ENCODE measurements around the gene LRTM1. TPM values are rescaled to one million over a fixed set of nuclear protein-coding genes. Genes with fewer than 3 reads are reported as not detected.

Gene LRTM1
- total and polyA plus RNA-seq, 11 donors = not detected

DNA sequence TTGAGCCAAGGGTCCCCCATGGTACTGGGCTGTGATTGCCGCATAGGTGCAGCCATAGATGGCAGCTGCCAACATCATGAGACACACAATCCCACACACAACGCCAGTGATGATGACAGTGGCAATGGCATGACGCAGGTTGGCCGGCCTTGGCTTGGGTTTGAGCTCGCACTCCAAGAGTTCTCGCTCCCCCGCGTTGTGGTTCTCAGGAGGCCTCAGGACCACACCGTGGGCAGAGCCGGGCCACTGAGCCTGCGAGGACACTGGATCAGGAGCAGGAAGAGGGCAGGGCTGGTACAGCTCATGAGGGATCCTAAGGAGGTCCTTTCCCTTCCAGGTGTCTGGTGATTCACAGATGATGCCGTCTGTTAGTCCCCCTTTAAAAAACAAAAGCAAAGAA, 9.3 kb downstream of the LRTM1 start:
- ATAC-seq (no peak), DNase-seq (no peak)
- no peak for TF ChIP-seq CTCF (IDR thresholded peaks at IDR 0.05)
- TF ChIP-seq POLR2A (IDR thresholded peaks at IDR 0.05) = no peak
- no peaks in the 10 kb centered on the region for H3K9me3 ChIP-seq
- H3K4me1 ChIP-seq = no peaks in the 10 kb centered on the region
- no peak overlapping the region for H3K27ac ChIP-seq
- 92 to 98% (median 96%) methylated on average over 12 of the region's 12 CpGs for WGBS, 4 donors
- H3K27me3 ChIP-seq = no peaks in the 10 kb centered on the region
- H3K4me3 ChIP-seq = no peak overlapping the region
- H3K36me3 ChIP-seq = no peaks in the 10 kb centered on the region
- intact Hi-C loops (cut with DNase I) = no loop called here

GRCh38 chr3:54917862-54918261, 10.0 kb downstream of the LRTM1 start:
- ATAC-seq = no peak

DNA sequence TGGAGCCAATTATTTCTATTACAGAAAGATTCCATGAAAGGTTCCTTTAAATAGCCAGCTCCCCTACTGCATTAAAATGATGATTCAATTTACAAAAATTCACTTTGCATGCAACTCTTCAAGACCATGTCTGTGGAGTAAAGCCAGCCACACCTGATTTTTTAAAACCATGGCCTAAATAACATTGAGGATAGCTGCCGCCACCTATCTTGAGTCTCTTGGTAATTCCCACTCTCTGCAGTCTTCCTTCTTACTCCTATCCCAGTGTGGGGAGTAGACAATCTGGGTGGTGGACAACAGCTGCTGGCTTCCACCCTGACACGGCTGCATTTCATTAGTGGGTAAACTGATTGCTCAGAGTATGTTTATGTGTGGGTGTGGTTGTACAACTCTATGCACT, 10.7 kb downstream of the LRTM1 start:
- peaks cover 0 to 2% (median 0%) of the 10 kb centered on the region in 12 donors for H3K9me3 ChIP-seq
- DNase-seq (no peak), ATAC-seq (no peak)
- no peak for TF ChIP-seq POLR2A (IDR thresholded peaks at IDR 0.05)
- no peak for TF ChIP-seq CTCF (IDR thresholded peaks at IDR 0.05)
- H3K36me3 ChIP-seq = no peaks in the 10 kb centered on the region
- WGBS, 4 donors = 75 to 92% (median 91%) methylated on average over 2 of the region's 2 CpGs
- intact Hi-C loops (cut with DNase I) = no loop called here
- no peak overlapping the region for H3K27ac ChIP-seq
- no peaks in the 10 kb centered on the region for H3K4me1 ChIP-seq
- H3K4me3 ChIP-seq = no peak overlapping the region
- H3K27me3 ChIP-seq = no peaks in the 10 kb centered on the region

More at GRCh38 chr3:54917862-54918261, 10.0 kb downstream of the LRTM1 start:
- TF ChIP-seq CTCF (IDR thresholded peaks at IDR 0.05) = no peak
- TF ChIP-seq POLR2A (IDR thresholded peaks at IDR 0.05) = no peak
- no peak for DNase-seq
- Histone ChIP-seq H3K4me1 (no peaks in the 10 kb centered on the region), H3K27ac (no peak overlapping the region), H3K36me3 (no peaks in the 10 kb centered on the region), H3K27me3 (no peaks in the 10 kb centered on the region), H3K4me3 (no peak overlapping the region), H3K9me3 (no peaks in the 10 kb centered on the region)
- 76 to 89% (median 86%) methylated on average over 4 of the region's 4 CpGs for WGBS, 4 donors
- intact Hi-C loops (cut with DNase I) = no loop called here

DNA sequence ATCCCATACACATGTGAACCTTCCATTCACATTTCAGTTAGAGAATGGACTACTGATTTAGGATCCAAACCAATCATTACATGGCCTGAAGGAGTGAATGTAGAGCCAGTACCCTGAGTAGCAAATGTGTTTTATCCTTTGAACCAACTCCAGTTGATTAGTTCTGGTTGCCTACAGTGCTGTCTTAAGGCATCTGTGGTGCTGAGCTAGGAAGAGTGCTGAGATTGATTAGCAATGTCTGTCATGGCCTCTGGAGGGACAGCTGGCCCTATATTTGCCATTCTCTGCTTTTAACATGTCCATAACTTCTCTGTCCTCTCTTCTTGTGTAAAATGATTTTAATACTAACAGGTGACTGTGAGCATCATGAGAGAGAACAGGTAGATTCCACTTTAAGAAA, 11.1 kb downstream of the LRTM1 start:
- TF ChIP-seq POLR2A (IDR thresholded peaks at IDR 0.05) = no peak
- no peak for TF ChIP-seq CTCF (IDR thresholded peaks at IDR 0.05)
- DNase-seq (no peak), ATAC-seq (no peak)
- no peaks in the 10 kb centered on the region for H3K4me1 ChIP-seq
- H3K4me3 ChIP-seq = no peak overlapping the region
- H3K36me3 ChIP-seq = no peaks in the 10 kb centered on the region
- H3K27ac ChIP-seq = no peak overlapping the region
- H3K27me3 ChIP-seq = no peaks in the 10 kb centered on the region
- intact Hi-C loops (cut with DNase I) = no loop called here
- H3K9me3 ChIP-seq = peaks cover 0 to 6% (median 2%) of the 10 kb centered on the region in 12 donors
